ENCODE results near the gene UBP1.

DNA sequence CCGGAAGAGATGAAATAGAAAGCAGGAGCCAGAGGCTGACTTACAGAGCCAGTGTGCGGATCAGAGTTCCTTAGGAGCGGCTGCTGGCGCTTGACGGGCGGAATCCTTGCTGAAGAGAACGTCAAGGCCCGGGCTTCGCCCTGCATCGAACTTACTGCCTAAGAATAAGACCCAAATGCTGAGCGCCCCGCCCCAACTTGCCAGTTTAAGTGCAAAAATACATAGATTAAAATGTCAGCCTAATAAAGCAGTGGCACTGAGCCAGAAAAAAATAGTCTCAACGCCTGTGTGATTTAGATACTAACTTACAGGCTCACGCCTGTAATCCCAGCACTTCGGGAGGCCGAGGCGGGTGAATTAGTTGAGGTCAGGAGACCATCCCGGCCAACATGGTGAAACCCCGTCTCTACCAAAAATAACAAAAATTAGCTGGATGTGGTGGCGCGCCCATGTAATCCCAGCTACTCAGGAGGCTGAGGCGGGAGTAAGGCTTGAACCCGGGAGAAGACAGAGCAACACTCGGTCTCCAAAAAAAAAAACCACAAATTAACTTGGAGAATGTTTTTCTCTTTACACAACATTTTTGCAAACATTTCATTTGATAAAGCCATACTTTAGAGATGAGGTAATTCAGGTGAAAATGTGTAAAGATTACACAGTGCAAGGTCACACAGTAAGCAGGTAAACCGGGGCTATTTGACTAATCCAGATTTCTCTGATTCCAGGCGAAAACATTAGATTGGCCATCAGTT lies 1.2 kb upstream of the UBP1 start:
- TF ChIP-seq EZH2 (IDR thresholded peaks at IDR 0.05; ENCODE audit: low read length) = no peak
- TF ChIP-seq, protein P1, sequence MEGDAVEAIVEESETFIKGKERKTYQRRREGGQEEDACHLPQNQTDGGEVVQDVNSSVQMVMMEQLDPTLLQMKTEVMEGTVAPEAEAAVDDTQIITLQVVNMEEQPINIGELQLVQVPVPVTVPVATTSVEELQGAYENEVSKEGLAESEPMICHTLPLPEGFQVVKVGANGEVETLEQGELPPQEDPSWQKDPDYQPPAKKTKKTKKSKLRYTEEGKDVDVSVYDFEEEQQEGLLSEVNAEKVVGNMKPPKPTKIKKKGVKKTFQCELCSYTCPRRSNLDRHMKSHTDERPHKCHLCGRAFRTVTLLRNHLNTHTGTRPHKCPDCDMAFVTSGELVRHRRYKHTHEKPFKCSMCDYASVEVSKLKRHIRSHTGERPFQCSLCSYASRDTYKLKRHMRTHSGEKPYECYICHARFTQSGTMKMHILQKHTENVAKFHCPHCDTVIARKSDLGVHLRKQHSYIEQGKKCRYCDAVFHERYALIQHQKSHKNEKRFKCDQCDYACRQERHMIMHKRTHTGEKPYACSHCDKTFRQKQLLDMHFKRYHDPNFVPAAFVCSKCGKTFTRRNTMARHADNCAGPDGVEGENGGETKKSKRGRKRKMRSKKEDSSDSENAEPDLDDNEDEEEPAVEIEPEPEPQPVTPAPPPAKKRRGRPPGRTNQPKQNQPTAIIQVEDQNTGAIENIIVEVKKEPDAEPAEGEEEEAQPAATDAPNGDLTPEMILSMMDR (optimal IDR thresholded peaks at IDR 0.05 in 1 of 3, IDR thresholded peaks at IDR 0.05 in 1 of 3, conservative IDR thresholded peaks at IDR 0.05 in 1 of 3; ENCODE audit: extremely low read depth in 1 of 3, insufficient read depth in 2 of 3, low read length in 3 of 3) = no peak
